GM19035 (cell line): ENCODE measurements around the gene RNF157.
"Not testable (repeated sequence)": the region's sequence is repeated elsewhere in the genome, so short reads cannot be mapped to it uniquely, and the experiment has no call there.

ENCODE experiments used
- ATAC-seq: cut with Tn5 transposase; IDR thresholded peaks from one replicate; pipeline ENCODE4 v1.9.1; 2021; ENCODE audit not compliant: unreplicated experiment

Gene RNF157

GRCh38 chr17:76195281-76196096 lies 44.8 kb downstream of the RNF157 start:
- ATAC-seq = no peak

- ATAC-seq = no peak
Measured at GRCh38 chr17:76193591-76193990, 46.7 kb downstream of the RNF157 start.

GRCh38 chr17:76191896-76192295 lies 48.4 kb downstream of the RNF157 start:
- no peak for ATAC-seq

- ATAC-seq = no peak
Measured at GRCh38 chr17:76189741-76190140, 50.6 kb downstream of the RNF157 start.

- no peak for ATAC-seq
Measured at GRCh38 chr17:76189247-76189646, 51.0 kb downstream of the RNF157 start.

- ATAC-seq = no peak
Measured at GRCh38 chr17:76188213-76189016, 51.9 kb downstream of the RNF157 start.

GRCh38 chr17:76186774-76187173 lies 53.5 kb downstream of the RNF157 start:
- not testable (repeated sequence) for ATAC-seq

- ATAC-seq = no peak
Measured at GRCh38 chr17:76184290-76184689, 56.0 kb downstream of the RNF157 start.

GRCh38 chr17:76182016-76182764 lies 58.1 kb downstream of the RNF157 start:
- no peak for ATAC-seq

GRCh38 chr17:76179496-76180467 lies 60.5 kb downstream of the RNF157 start:
- no peak for ATAC-seq

- ATAC-seq = no peak
Measured at GRCh38 chr17:76178124-76178523, 62.2 kb downstream of the RNF157 start.

- ATAC-seq = no peak
Measured at GRCh38 chr17:76176701-76177574, 63.4 kb downstream of the RNF157 start.

- ATAC-seq = no peak
Measured at GRCh38 chr17:76174037-76174436, 66.3 kb downstream of the RNF157 start.

GRCh38 chr17:76173474-76173873 lies 66.8 kb downstream of the RNF157 start:
- ATAC-seq = no peak

- no peak for ATAC-seq
Measured at GRCh38 chr17:76171706-76172105, 68.6 kb downstream of the RNF157 start.

- ATAC-seq = no peak
Measured at GRCh38 chr17:76170114-76170513, 70.2 kb downstream of the RNF157 start.

- ATAC-seq = no peak
Measured at GRCh38 chr17:76166906-76167305, 73.4 kb downstream of the RNF157 start.

GRCh38 chr17:76166168-76166567 lies 74.1 kb downstream of the RNF157 start:
- no peak for ATAC-seq

GRCh38 chr17:76164331-76164730 lies 76.0 kb downstream of the RNF157 start:
- ATAC-seq = no peak
